Stromal cell of bone marrow (primary cell): Measurements from ENCODE around the gene WFS1.

Experiments used
- DNase-seq: peaks from one replicate; pipeline ENCODE4 v3.0.0-alpha.2; 2012; ENCODE audit warnings: low read depth

Gene WFS1

GRCh38 chr4:6235012-6235411 is 34.6 kb upstream of the WFS1 start:
- no peak for DNase-seq

DNA sequence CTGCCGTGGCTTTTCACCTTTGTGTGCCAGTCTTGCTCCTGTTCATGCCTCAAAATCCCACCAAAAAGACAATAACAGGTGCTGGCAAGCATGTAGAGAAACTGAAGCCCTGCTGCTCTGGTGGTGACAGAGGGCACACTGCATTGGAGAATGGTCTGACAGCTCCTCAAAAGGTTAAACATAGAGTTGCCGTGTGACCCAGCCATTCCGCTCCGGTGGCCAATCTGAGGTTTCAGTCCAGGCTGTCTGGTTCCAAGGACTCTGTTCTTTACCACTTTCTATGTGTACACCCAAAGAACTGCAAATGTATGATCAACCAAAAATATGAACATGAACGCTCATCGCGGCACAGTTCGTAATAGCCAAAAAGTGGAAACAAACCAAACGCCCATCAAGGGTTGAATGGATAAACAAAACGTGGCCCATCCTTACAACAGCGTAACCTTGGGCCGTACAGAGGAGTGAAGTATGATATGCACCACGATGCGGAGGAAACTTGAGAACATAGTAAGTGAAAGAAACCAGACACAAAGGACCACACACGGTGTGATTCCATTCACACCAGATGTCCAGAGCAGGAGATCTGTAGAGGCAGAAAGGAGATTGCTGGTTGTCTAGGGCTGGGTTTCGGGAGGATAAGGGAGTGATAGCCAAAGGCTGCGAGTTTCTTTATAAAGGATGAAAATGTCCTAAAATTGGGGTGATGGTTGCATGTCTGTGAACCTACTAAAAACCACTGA is 33.6 kb upstream of the WFS1 start:
- no peak for DNase-seq

- DNase-seq: no peak
These were observed 32.7 kb upstream of the WFS1 start for GRCh38 chr4:6236816-6237390.

DNA sequence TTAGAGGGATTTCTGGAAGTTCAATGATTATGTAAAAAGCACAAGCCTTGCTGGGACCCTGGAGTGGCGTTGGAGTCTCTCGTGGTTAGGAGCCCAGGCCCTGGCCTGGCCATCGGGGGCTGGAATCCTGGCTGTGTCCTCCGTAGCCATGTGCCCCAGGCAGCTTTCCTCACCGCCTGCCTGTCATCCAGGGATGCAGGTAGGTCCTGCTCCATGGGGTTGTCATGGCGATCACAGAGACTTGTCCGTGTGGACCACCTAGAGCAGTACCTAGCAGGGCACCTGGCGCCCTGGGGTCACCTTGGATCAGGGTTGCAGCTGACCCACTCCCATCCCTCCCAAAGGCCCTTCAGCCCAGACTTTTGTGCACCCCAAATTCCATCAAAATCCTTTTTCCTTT is 30.2 kb upstream of the WFS1 start:
- no peak for DNase-seq

DNA sequence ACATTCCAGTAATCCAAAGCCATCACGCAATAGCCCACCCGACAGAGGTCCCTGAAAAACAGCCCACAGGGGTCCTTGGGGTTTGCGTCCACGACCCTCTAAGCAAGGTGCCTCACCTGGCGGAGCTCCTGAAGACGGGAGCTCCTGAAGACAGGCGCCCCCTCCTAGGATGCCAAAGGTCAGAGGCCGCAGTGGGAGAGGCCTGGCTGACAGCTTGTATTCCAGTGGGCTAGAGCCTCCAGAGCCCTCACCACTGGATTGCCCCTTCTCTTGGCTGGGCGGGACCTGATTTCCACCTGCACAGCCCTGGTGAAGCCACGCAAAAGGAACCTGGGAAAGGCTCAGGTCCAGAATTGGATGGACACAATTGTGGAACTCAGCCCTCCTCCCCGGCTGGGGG is 29.7 kb upstream of the WFS1 start:
- no peak for DNase-seq

DNA sequence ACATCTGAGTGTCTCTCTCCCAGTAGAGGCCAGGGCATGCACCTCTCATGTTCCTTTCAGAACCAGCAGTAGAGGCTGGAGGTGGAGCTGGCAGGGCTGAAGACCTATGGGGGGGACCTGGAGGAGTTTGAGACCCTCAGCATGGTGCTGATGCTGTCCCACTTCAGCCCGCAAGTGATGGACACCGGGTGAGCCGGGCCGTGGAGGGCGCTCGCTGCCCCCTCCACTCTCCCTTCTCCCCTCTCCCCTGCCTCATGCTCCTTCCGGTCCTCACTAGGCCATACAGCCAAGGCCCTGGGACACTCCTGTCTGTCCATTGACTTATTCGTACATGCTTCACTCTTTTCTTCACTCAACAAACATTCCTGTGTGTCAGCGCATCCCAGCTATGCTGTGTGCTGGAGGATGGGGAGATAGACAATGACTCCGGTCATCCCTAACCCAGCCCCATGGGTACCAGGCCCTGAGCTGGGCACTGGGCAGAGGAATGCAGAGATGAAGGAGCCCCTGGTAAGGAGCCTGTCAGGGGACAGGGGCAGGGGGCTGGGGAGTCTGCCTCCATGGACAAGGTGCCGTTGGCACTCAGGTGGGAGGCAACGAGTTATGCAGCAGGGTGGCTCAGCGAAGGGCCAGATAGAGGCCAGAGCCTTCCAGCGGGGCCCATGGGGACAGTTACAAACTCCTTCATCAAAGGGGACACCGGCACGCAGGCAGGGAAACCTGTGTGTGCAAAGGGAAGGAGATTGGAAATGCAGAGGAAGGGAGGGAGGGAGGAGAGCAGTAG is 28.4 kb upstream of the WFS1 start:
- no peak for DNase-seq

- DNase-seq: no peak
These were observed 27.2 kb upstream of the WFS1 start for GRCh38 chr4:6242271-6243029.

DNA sequence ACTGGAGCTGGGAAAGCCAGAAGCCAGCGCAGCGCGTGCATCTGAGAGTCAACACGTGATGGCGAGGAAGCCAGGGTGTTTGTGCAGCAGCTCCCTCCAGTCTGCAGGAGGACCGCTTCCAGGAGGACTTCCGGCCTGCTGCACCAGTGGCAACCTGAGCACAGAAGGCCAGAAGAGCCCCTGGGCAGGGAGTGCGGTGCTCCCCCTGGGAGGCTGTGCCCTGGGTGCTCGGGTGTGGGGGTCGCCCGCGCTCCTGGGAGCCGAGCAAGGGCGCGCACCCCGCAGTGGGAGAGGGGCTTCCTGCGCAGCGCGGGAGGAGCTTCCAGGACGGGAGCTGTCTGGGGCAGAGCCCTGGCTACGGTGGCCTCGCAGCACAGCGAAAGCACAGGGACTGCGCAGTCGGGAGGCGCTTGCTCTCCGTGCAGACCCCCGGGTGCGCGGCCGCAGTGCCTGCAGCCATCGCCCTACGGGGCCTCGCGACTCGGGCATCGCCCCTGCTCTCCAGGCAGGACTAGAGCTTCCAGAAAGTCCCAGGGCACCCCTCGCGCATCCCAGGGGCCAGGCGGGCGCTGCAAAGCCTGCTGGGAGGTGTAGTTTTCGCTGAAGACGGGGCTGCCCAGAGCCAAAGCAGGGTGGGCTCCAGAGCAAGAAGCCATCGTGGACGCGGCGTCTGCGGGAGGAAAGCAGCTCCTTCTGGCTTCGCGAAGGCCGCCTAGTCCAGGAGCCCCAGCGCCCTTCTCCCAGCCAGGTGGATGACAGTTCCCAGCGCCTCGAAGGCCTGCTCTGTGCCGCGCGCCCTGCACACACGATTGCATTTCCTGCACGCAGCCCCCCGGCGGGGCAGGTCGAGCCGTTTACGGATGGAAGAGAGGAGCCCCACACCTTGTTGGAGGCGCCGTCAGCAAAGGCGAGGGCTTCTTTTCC is 24.1 kb upstream of the WFS1 start:
- no peak for DNase-seq

DNA sequence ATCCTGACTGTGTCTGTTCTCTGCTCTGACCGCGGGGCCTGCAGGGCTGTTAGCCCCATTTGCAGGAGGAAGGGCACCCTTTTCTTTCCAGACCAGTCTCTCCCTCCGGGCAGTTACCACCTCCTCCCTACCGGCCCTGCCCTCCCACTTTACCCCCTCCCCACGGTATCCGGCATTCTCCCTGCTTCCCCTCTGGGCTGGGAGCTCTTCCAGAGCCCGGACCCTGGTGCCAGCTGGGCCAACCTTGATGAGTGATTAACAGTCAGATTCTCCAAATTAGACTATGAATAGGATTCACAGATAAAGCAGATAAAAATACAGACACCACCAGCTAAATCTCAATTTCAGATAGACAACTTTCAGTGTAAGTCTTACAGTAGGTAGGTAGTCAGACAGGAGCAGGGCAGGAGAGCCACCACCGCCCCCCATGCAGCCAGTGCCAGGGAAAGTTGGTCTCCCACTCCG is 23.4 kb upstream of the WFS1 start:
- no peak for DNase-seq

GRCh38 chr4:6248394-6248793 is 21.3 kb upstream of the WFS1 start:
- no peak for DNase-seq

GRCh38 chr4:6250235-6250983 is 19.2 kb upstream of the WFS1 start:
- DNase-seq: peak; percentile 34

- no peak for DNase-seq
These were observed 18.7 kb upstream of the WFS1 start for GRCh38 chr4:6250984-6251295.

- no peak for DNase-seq
These were observed 18.3 kb upstream of the WFS1 start for GRCh38 chr4:6251365-6251764.

DNA sequence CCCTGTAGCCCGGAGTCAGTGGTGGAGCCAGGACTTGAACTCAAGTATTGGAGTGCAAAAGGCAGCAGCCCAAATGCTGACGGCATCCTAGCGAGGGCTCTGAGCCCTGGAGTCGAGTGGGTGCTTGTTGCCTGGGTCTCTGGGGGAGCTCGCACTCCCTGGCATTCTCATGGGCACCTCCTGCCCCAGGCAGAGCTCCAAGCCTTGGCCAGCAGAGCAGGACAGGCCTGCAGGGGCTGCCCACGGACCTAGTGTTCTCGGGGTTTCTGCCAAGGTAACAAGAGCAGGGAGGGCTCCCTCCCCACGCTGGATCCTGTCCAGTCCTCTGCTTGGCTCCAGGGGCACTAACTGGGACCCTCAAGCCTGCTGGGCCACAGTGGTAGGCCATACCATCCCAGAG is 17.6 kb upstream of the WFS1 start:
- DNase-seq: no peak

DNA sequence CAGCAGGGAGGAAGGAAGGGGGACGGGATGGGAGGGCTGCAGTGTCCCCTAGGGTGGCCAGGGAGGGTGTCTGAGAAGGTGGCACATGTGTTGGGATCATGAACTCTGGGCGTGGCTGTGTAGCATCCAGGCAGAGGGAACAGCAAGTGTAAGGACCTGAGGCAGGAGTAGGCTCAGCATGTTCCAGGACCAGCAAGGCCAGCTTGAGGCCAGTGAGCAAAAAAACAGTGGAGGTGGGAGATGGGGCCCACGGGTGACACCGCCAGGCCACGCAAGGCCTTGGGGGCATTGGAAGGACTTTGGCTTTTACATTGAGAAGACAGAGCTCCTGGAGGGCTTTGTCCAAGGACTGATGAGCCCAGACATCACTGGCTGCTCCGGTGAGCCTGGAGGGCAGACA is 16.5 kb upstream of the WFS1 start:
- DNase-seq: no peak

DNA sequence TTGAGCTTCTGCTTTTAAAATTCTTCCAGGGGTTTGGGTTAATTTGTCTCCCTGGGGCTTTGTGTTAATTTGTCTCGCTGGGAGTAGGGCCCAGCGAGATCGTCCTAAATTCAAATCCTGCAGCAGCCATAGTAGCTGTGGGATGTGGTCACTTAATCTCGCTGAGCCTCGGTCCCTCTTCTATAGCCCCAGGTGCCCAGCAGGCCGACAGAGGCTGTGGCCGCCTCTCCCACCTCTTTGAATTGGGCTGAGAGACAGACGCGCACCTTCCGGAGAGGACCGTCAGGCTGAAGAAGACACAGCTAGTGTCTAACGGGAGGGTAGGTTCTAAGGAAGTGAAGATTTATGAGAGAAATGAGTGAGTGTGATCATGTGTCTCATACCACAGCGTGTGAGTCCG is 15.7 kb upstream of the WFS1 start:
- DNase-seq: no peak

- no peak for DNase-seq
These were observed 13.5 kb upstream of the WFS1 start for GRCh38 chr4:6256141-6256540.

GRCh38 chr4:6257247-6258025 is 12.2 kb upstream of the WFS1 start:
- DNase-seq: no peak

DNA sequence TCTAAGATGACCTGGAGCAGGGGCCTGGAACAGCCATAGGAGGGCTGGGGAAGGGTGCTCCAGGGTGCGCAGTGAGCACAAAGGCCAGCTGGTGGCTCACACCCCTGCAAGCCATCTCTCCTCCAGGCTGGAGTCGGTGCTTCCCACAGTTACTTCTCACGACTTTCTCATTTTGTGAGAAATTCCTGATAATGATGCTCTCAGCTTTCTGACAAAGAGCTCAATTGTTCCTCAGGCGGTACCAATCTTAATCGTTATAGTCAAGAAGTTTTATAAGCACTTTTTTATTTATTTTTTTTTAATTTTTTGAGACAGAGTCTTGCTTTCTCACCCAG is 11.7 kb upstream of the WFS1 start:
- no peak for DNase-seq

DNA sequence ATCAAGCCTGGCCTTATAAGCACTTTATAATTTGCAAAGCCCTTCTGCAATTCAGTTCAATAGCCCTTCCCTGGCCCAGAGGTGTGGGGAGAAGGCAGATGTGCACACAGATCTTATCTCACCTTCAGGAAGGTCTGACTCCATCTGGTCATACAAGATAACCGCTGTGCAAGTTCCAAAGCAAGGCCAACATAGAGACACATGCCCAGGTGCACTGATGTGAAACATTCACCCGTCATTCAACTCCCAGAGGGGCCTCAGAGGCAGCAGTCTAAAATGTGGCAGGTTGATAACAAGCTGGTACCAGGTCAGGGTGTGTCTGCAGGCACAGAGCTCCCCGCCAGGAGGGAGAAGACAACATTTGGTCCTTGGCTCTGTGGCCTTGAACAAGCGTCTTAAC is 10.9 kb upstream of the WFS1 start:
- no peak for DNase-seq
